ENCODE measurements around the gene RBM6. TPM values are rescaled to one million over a fixed set of nuclear protein-coding genes. Genes with fewer than 3 reads are reported as not detected.

The RBM6 gene
- total RNA-seq, 1 experiment from 2014 or later = 74.1 TPM

DNA sequence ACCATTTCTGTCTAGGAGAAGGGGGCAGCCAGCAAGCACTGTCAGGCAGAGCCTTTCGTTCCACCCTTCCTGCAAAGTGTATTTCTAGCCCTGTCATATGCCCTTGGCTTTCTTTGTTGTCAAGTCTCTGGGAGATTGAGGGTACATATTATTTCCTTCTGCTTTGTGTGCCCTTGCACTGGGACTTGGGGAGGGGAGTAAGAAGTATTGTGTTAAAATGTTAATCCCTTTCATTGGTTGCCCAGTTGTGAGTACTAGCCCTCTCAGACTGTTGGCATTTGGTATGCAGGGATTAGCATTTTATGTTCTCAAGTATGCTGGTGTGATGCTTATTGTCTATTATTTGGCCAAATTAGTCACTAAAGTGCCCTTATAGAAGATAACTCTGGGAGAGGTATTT lies 63.9 kb downstream of the RBM6 start:
- Mint-ChIP-seq H3K4me3 (ENCODE audit: unreplicated experiment) (no peak overlapping the region), H3K27me3 (ENCODE audit: insufficient read depth, unreplicated experiment) (no peaks in the 10 kb centered on the region), H3K9me3 (ENCODE audit: unreplicated experiment) (no peaks in the 10 kb centered on the region), H3K36me3 (ENCODE audit: insufficient read depth, unreplicated experiment) (peaks cover 65% of the 10 kb centered on the region), H3K27ac (ENCODE audit: unreplicated experiment) (no peak overlapping the region), H3K4me1 (ENCODE audit: low read depth, unreplicated experiment) (no peaks in the 10 kb centered on the region)
- DNase-seq = no peak
- H3K9me3 ChIP-seq = no peaks in the 10 kb centered on the region
- no peak overlapping the region for H3K4me3 ChIP-seq (ENCODE audit: low read depth, low read length)
- no peaks in the 10 kb centered on the region for H3K36me3 ChIP-seq (ENCODE audit: control insufficient read depth, insufficient read depth, low read length)
- no TSS peak for BruUV-seq (replicated peaks)
- ChIA-PET CTCF (no interaction called here), POLR2A (no interaction called here)
- TF ChIP-seq, protein P1, sequence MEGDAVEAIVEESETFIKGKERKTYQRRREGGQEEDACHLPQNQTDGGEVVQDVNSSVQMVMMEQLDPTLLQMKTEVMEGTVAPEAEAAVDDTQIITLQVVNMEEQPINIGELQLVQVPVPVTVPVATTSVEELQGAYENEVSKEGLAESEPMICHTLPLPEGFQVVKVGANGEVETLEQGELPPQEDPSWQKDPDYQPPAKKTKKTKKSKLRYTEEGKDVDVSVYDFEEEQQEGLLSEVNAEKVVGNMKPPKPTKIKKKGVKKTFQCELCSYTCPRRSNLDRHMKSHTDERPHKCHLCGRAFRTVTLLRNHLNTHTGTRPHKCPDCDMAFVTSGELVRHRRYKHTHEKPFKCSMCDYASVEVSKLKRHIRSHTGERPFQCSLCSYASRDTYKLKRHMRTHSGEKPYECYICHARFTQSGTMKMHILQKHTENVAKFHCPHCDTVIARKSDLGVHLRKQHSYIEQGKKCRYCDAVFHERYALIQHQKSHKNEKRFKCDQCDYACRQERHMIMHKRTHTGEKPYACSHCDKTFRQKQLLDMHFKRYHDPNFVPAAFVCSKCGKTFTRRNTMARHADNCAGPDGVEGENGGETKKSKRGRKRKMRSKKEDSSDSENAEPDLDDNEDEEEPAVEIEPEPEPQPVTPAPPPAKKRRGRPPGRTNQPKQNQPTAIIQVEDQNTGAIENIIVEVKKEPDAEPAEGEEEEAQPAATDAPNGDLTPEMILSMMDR (IDR thresholded peaks at IDR 0.05; ENCODE audit: insufficient read depth in 1 of 2, low read depth in 1 of 2, low read length in 1 of 2, severe bottlenecking in 1 of 2, unreplicated experiment in 1 of 2) = no peak
- intact Hi-C loops (cut with micrococcal nuclease; ENCODE audit: unreplicated experiment) = no loop called here
- no peaks in the 10 kb centered on the region for H3K27me3 ChIP-seq (replicated peaks; ENCODE audit: control insufficient read depth, insufficient read depth, low read length)
- H3K4me1 ChIP-seq = no peaks in the 10 kb centered on the region

GRCh38 chr3:50008931-50009330 lies 69.0 kb downstream of the RBM6 start:
- CTCF ChIA-PET = no interaction called here

GRCh38 chr3:50010959-50011358 lies 71.0 kb downstream of the RBM6 start:
- H3K36me3 Mint-ChIP-seq (ENCODE audit: insufficient read depth, unreplicated experiment) = peaks cover 21% of the 10 kb centered on the region

More at GRCh38 chr3:50008931-50009330, 69.0 kb downstream of the RBM6 start:
- Mint-ChIP-seq H3K9me3 (ENCODE audit: unreplicated experiment) (no peaks in the 10 kb centered on the region), H3K4me1 (ENCODE audit: low read depth, unreplicated experiment) (no peaks in the 10 kb centered on the region), H3K27ac (ENCODE audit: unreplicated experiment) (no peak overlapping the region), H3K27me3 (ENCODE audit: insufficient read depth, unreplicated experiment) (no peaks in the 10 kb centered on the region), H3K36me3 (ENCODE audit: insufficient read depth, unreplicated experiment) (peaks cover 31% of the 10 kb centered on the region), H3K4me3 (ENCODE audit: unreplicated experiment) (no peak overlapping the region)
- intact Hi-C loops (cut with micrococcal nuclease; ENCODE audit: unreplicated experiment) = no loop called here
- DNase-seq = no peak
- TF ChIP-seq, protein P1 (IDR thresholded peaks at IDR 0.05; ENCODE audit: insufficient read depth in 1 of 2, low read depth in 1 of 2, low read length in 1 of 2, severe bottlenecking in 1 of 2, unreplicated experiment in 1 of 2) = no peak
- no TSS peak for BruUV-seq (replicated peaks)
- Histone ChIP-seq H3K27me3 (replicated peaks; ENCODE audit: control insufficient read depth, insufficient read depth, low read length) (no peaks in the 10 kb centered on the region), H3K4me1 (no peaks in the 10 kb centered on the region), H3K4me3 (ENCODE audit: low read depth, low read length) (no peak overlapping the region), H3K9me3 (no peaks in the 10 kb centered on the region), H3K36me3 (ENCODE audit: control insufficient read depth, insufficient read depth, low read length) (no peaks in the 10 kb centered on the region)
- POLR2A ChIA-PET = no interaction called here

More at GRCh38 chr3:50010959-50011358, 71.0 kb downstream of the RBM6 start:
- Mint-ChIP-seq H3K4me3 (ENCODE audit: unreplicated experiment) (no peak overlapping the region), H3K27me3 (ENCODE audit: insufficient read depth, unreplicated experiment) (no peaks in the 10 kb centered on the region), H3K4me1 (ENCODE audit: low read depth, unreplicated experiment) (no peaks in the 10 kb centered on the region), H3K27ac (ENCODE audit: unreplicated experiment) (no peak overlapping the region), H3K9me3 (ENCODE audit: unreplicated experiment) (no peaks in the 10 kb centered on the region)
- Histone ChIP-seq H3K9me3 (no peaks in the 10 kb centered on the region), H3K4me3 (ENCODE audit: low read depth, low read length) (no peak overlapping the region), H3K27me3 (replicated peaks; ENCODE audit: control insufficient read depth, insufficient read depth, low read length) (no peaks in the 10 kb centered on the region), H3K4me1 (no peaks in the 10 kb centered on the region), H3K36me3 (ENCODE audit: control insufficient read depth, insufficient read depth, low read length) (no peaks in the 10 kb centered on the region)
- intact Hi-C loops (cut with micrococcal nuclease; ENCODE audit: unreplicated experiment) = no loop called here
- TF ChIP-seq, protein P1 (IDR thresholded peaks at IDR 0.05; ENCODE audit: insufficient read depth in 1 of 2, low read depth in 1 of 2, low read length in 1 of 2, severe bottlenecking in 1 of 2, unreplicated experiment in 1 of 2) = no peak
- DNase-seq = no peak
- ChIA-PET CTCF (no interaction called here), POLR2A (no interaction called here)
- BruUV-seq (replicated peaks) = no TSS peak

Measured in Caco-2 (cell line).